RWPE1 (cell line): ENCODE data around the gene ARFIP1.

Experiments
- CTCF ChIA-PET: fragments of 350-600 bp; sonication (Branson Sonifier 250); formaldehyde crosslinking; extraction: SDS; loops from one replicate; lab custom pipeline; 2021; lab: Yijun Ruan, JAX
- POLR2A ChIA-PET: fragments of 400-600 bp; formaldehyde crosslinking; extraction: SDS; loops from one replicate; lab custom pipeline; 2020; ENCODE audit warnings: antibody characterized with exemption; ENCODE audit not compliant: low non-redundant PET; lab: Yijun Ruan, JAX
- DNase-seq: peaks from one replicate; pipeline ENCODE4 v3.0.0; 2012; ENCODE audit warnings: low spot score
- H3K27ac ChIP-seq: fragments of 450-650 bp; 2 replicates; pipeline ENCODE4 v1.5.1; 2017
- CTCF ChIP-seq: fragments of 450-650 bp; conservative IDR thresholded peaks from 2 replicates; pipeline ENCODE4 v1.5.1; 2017; ENCODE audit warnings: low read depth, mild to moderate bottlenecking

Gene ARFIP1

GRCh38 chr4:152961773-152962115 lies 182.0 kb downstream of the ARFIP1 start:
- H3K27ac ChIP-seq, result no peak overlapping the region
- no peak for TF ChIP-seq CTCF
- no peak for DNase-seq
- CTCF ChIA-PET, result no interaction called here
- POLR2A ChIA-PET, result no interaction called here
